Measurements from ENCODE around the gene FAM168B. TPM values are rescaled to one million over a fixed set of nuclear protein-coding genes. Genes with fewer than 3 reads are reported as not detected.

FAM168B gene
- total RNA-seq, 1 experiment from 2014 or later: 119 TPM

DNA sequence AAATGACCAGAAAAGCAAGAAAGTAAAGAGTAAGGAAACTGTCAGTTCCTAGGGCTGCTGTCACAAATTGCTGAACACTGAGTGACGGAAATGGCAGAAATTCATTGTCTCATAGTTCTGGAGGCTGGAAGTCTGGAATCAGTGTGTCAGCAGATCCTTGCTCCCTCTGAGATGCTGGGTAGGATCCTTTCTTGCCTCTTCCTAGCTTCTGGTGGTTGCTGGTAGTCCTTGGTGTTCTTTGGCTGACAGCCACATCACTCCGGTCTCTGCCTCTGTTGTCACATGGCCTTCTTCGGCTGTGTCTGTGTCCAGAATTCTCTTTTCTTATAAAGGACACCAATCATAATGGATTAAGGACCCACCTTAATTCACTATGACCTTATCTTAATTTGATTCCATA is 33.8 kb upstream of the FAM168B start:
- Mint-ChIP-seq H3K4me3 (ENCODE audit: unreplicated experiment) (no peak overlapping the region), H3K9me3 (ENCODE audit: unreplicated experiment) (no peaks in the 10 kb centered on the region), H3K4me1 (ENCODE audit: low read depth, unreplicated experiment) (no peaks in the 10 kb centered on the region), H3K27me3 (ENCODE audit: insufficient read depth, unreplicated experiment) (no peaks in the 10 kb centered on the region), H3K27ac (ENCODE audit: unreplicated experiment) (peak overlapping the region; percentile 2), H3K36me3 (ENCODE audit: insufficient read depth, unreplicated experiment) (peaks cover 86% of the 10 kb centered on the region)
- no TSS peak for BruUV-seq (replicated peaks)
- ChIA-PET POLR2A (no interaction called here), CTCF (no interaction called here)
- DNase-seq: no peak
- intact Hi-C loops (cut with micrococcal nuclease; ENCODE audit: unreplicated experiment): no loop called here
- Histone ChIP-seq H3K27me3 (replicated peaks; ENCODE audit: control insufficient read depth, insufficient read depth, low read length) (no peaks in the 10 kb centered on the region), H3K9me3 (no peaks in the 10 kb centered on the region), H3K36me3 (ENCODE audit: control insufficient read depth, insufficient read depth, low read length) (peaks cover 3% of the 10 kb centered on the region; the same call in 1 of the 2 replicates), H3K4me3 (ENCODE audit: low read depth, low read length) (no peak overlapping the region), H3K4me1 (peaks cover 12% of the 10 kb centered on the region)
- TF ChIP-seq CTCF (IDR thresholded peaks at IDR 0.05; ENCODE audit: insufficient read depth in 1 of 2, low read depth in 1 of 2, low read length in 1 of 2, severe bottlenecking in 1 of 2, unreplicated experiment in 1 of 2): no peak

- intact Hi-C loops (cut with micrococcal nuclease; ENCODE audit: unreplicated experiment): no loop called here
- no peaks in the 10 kb centered on the region for H3K27me3 Mint-ChIP-seq (ENCODE audit: insufficient read depth, unreplicated experiment)
Observed at GRCh38 chr2:131126436-131126835, 33.2 kb upstream of the FAM168B start.

DNA sequence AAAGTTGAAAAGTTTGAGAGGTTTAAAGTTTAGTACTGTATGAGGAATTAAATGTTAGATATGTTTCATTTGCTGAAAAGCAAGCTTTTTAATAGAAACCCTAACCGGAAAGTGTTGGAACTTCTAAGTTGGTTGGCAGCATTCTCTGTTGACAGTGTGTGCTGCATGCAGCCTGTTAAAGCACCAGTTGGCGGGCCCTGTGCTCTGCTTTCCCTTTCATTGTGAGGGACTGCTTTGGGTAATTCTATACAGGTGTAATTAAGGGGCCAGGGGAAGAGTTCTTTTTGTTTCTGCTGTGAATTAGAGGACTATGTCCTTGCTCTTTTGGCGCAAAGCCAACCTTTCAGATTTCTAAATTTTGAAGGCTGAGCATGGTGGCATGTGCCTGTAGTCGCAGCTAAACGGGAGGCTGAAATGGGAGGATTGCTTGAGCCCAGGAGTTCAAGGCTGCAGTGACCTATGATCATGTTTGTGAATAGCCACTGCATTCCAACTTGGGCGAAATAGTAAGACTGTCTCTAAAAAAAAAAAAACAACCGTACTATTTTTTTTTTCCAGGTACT is 32.0 kb upstream of the FAM168B start:
- H3K4me3 ChIP-seq (ENCODE audit: low read depth, low read length): no peak overlapping the region
- Mint-ChIP-seq H3K4me1 (ENCODE audit: low read depth, unreplicated experiment) (peaks cover 7% of the 10 kb centered on the region), H3K36me3 (ENCODE audit: insufficient read depth, unreplicated experiment) (peaks cover 75% of the 10 kb centered on the region), H3K4me3 (ENCODE audit: unreplicated experiment) (no peak overlapping the region), H3K27ac (ENCODE audit: unreplicated experiment) (peak overlapping the region; percentile 33), H3K27me3 (ENCODE audit: insufficient read depth, unreplicated experiment) (no peaks in the 10 kb centered on the region), H3K9me3 (ENCODE audit: unreplicated experiment) (no peaks in the 10 kb centered on the region)
- DNase-seq: no peak
- peaks cover 15% of the 10 kb centered on the region for H3K4me1 ChIP-seq
- TF ChIP-seq CTCF (IDR thresholded peaks at IDR 0.05; ENCODE audit: insufficient read depth in 1 of 2, low read depth in 1 of 2, low read length in 1 of 2, severe bottlenecking in 1 of 2, unreplicated experiment in 1 of 2): no peak
- CTCF ChIA-PET: no interaction called here
- no TSS peak for BruUV-seq (replicated peaks)
- POLR2A ChIA-PET: no interaction called here
- H3K9me3 ChIP-seq: no peaks in the 10 kb centered on the region
- intact Hi-C loops (cut with micrococcal nuclease; ENCODE audit: unreplicated experiment): no loop called here
- no peaks in the 10 kb centered on the region for H3K27me3 ChIP-seq (replicated peaks; ENCODE audit: control insufficient read depth, insufficient read depth, low read length)
- peaks cover 2% of the 10 kb centered on the region; the same call in 1 of the 2 replicates for H3K36me3 ChIP-seq (ENCODE audit: control insufficient read depth, insufficient read depth, low read length)

More at GRCh38 chr2:131126436-131126835, 33.2 kb upstream of the FAM168B start:
- H3K36me3 ChIP-seq (ENCODE audit: control insufficient read depth, insufficient read depth, low read length): peaks cover 3% of the 10 kb centered on the region; the same call in 1 of the 2 replicates
- ChIA-PET CTCF (no interaction called here), POLR2A (no interaction called here)
- no peaks in the 10 kb centered on the region for H3K9me3 ChIP-seq
- H3K4me1 Mint-ChIP-seq (ENCODE audit: low read depth, unreplicated experiment): no peaks in the 10 kb centered on the region
- no peaks in the 10 kb centered on the region for H3K9me3 Mint-ChIP-seq (ENCODE audit: unreplicated experiment)
- H3K4me3 ChIP-seq (ENCODE audit: low read depth, low read length): no peak overlapping the region
- H3K36me3 Mint-ChIP-seq (ENCODE audit: insufficient read depth, unreplicated experiment): peaks cover 79% of the 10 kb centered on the region
- H3K27me3 ChIP-seq (replicated peaks; ENCODE audit: control insufficient read depth, insufficient read depth, low read length): no peaks in the 10 kb centered on the region
- no TSS peak for BruUV-seq (replicated peaks)
- no peak for TF ChIP-seq CTCF (IDR thresholded peaks at IDR 0.05; ENCODE audit: insufficient read depth in 1 of 2, low read depth in 1 of 2, low read length in 1 of 2, severe bottlenecking in 1 of 2, unreplicated experiment in 1 of 2)
- no peak overlapping the region for H3K27ac Mint-ChIP-seq (ENCODE audit: unreplicated experiment)
- peaks cover 13% of the 10 kb centered on the region for H3K4me1 ChIP-seq
- no peak overlapping the region for H3K4me3 Mint-ChIP-seq (ENCODE audit: unreplicated experiment)
- DNase-seq: no peak

Data from Caco-2 (cell line).